ENCODE measurements around the gene SCAMP2.
A peak's percentile ranks its signal among the peaks of the same experiment; 100 is the strongest.

The SCAMP2 gene

DNA sequence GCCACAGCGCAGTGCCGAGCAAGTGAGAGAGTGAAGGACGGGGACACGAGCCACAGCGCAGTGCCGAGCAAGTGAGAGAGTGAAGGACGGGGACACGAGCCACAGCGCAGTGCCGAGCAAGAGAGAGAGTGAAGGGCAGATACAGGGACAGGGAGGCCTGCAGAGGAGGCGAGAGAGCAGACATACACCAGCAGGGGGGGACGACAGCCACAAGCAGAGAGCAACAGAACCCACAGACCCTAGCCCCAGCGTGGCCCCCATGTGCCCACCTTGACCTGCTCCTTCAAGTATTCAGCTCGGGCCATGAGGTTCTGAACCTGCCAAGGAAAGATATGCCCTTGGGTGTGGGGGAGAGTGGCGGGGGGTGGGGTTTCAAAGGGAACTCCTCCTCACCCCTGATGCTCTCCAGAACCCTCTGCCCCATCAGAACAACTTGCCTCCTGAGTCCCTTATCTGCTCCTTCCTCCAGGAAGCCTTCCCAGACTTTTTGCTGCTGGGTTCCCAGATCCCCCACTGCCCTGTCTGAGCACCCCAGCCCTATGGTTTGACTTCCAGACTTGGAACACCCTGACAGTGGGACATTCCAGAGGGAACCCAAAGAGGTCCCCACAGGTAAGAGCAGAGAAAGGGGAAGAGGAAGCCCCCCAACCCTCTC lies 35.6 kb downstream of the SCAMP2 start:
- no peak for DNase-seq

GRCh38 chr15:74836846-74837245 lies 36.3 kb downstream of the SCAMP2 start:
- no peak for DNase-seq

- peak; percentile 42 for DNase-seq
Measured at GRCh38 chr15:74835312-74835823, 37.8 kb downstream of the SCAMP2 start.

GRCh38 chr15:74833376-74834107 lies 39.6 kb downstream of the SCAMP2 start:
- no peak for DNase-seq

GRCh38 chr15:74832826-74833225 lies 40.3 kb downstream of the SCAMP2 start:
- DNase-seq: no peak

DNA sequence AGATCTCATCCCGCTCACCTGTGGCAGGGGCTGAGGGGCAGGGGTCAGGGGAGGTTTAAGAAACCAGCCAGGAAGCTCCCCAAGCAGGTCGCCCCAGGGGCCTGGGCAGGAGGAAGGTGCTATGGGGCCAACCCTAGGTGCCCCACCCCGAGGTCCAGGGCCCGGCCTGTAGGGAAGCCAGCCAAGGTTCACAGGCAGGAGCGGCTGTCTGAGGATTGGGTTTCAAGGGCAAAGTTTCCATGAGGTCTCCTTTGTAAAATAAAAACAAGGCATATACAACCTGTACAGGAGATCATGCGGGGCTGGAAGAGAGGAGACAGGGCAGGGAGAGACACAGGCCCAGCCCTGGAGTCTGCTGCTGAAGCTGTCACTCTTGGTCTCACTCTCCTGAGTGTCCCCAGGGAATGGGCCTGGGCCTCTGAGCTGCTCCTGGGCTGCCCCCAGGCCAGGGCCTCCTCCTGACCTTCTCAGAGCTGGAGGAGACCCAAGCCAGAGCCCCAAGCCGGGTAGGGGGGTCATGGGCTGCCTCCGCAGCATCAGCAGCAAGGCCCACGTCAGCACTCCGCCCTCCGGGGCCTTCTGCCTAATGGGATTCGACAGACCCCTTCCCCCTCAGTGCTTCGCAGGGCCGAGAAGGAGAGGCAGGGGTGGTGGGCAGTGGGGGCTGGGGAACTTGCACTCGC lies 41.2 kb downstream of the SCAMP2 start:
- no peak for DNase-seq

- DNase-seq: no peak
Measured at GRCh38 chr15:74830868-74831267, 42.3 kb downstream of the SCAMP2 start.

DNA sequence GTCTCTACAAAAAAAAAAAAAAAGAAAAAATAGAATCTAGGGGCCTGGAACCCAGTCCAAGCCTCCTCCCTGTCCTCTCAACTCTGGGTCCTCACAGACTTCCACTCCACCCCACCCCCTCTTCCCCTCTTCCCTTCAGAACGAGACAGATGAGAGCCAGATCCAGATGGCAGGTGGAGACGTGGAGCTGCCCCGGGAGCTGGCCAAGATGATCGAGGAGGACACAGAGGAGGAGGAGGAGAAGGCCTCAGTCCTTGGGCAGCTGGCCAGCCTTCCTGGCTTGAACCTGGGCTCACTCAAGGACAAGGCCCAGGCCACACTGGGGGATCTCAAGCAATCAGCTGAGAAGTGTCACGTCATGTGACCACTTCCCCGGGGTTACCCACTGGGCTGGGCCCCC lies 43.2 kb downstream of the SCAMP2 start:
- no peak for DNase-seq

- DNase-seq: no peak
Measured at GRCh38 chr15:74829486-74829885, 43.7 kb downstream of the SCAMP2 start.

- no peak for DNase-seq
Measured at GRCh38 chr15:74828835-74829234, 44.3 kb downstream of the SCAMP2 start.

GRCh38 chr15:74827614-74828013 lies 45.6 kb downstream of the SCAMP2 start:
- no peak for DNase-seq

GRCh38 chr15:74826921-74827320 lies 46.2 kb downstream of the SCAMP2 start:
- no peak for DNase-seq

DNA sequence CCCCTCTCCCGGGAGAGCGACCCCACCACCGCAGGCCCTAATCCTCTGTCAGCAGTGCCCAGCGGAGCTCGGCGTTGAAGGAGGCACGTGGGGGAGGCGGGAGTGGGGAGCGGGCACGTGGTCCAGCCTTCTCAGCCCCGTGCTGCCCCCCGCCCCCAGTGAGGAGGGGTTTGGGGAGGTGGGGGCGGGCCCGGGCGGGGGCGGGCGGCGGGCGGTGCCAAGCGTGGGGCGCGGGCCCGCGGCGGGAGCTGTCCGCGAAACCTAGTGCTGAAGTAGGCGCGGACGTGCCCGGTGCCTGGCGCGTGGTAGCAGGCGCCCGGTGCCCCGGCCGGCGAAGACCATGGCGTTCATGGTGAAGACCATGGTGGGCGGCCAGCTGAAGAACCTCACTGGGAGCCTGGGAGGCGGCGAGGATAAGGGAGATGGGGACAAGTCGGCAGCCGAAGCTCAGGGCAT lies 46.8 kb downstream of the SCAMP2 start, which contains the start of gene CPLX3:
CPLX3 (plus strand) TSS at position 264 of the 456 bp plus-strand sequence; CDS start at position 341, 77 bp downstream.
- DNase-seq: no peak

- DNase-seq: no peak
Measured at GRCh38 chr15:74825866-74826265, 47.3 kb downstream of the SCAMP2 start.

DNA sequence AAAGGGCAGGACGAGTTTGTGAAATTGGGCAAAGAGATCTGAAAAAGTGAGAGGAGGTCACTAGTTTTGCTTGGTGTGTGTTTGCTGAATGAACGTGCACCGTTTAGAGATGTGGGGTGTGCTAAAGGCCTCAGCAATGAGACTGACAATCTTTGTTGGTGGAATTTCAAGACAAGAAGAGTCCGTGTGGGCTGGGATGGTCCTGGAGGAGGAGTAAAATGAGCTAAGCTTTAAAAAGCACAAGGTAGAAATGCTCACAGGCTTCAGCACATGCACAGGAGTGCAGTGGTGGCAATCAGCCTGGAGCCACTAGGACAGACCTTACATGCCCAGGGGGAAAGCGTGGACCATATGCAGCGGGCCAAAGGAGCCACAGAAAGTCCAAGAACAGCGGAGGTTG lies 48.2 kb downstream of the SCAMP2 start:
- no peak for DNase-seq

- no peak for DNase-seq
Measured at GRCh38 chr15:74823324-74823723, 49.8 kb downstream of the SCAMP2 start.

DNA sequence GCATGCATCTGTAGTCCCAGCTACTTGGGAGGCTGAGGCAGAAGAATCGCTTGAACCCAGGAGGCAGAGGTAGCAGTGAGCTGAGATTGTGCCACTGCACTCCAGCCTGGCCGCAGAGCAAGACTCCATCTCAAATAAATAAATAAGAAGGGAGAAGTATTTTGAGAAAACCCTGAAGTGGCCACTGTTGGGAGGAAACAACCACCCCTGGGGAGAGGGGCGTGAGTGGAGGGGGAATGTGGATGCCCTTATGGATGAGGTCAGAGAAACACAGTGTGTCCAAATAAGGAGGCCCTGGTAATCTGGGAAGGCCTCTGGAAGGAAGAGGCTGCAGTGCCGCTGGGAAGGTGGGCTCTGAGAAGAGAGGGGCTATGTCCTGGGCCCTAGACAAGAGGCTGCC lies 50.9 kb downstream of the SCAMP2 start:
- no peak for DNase-seq

DNA sequence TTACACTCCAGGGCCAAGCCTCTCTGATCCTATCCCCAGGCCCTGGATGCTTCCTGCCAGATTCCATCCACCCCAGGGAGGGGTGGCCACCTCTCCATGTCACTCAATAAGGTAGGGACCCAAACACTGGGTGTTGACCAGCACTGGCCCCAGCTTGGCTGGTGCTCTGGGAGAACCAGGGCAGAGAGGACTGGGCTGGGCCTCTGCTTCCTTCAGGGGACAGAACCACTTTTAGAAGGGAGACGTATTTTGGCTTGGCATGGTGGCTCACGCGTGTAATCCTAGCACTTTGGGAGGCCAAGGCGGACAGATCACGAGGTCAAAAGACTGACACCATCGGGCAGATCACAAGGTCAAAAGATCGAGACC lies 51.4 kb downstream of the SCAMP2 start:
- DNase-seq: no peak

- DNase-seq: no peak
Measured at GRCh38 chr15:74821091-74821789, 51.9 kb downstream of the SCAMP2 start.

DNA sequence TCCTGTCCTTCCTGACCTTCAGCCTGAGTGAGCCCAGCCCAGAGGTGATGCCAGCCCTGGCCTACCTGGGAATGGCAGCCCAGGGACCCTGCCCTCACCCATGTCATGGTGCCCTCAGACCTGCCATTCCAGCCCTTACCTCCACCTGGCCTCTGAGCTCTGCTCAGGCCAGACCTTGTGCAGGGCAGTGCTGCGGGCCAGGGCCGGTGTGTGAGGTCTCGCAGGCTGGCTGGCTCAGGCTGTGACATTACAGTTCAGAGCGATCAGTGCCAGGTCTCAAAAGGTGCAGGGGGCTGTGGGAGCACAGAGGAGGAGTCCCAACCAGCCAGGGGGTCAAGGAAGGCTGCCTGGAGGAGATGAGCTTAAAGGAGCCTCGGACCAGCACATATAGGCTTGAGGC lies 53.1 kb downstream of the SCAMP2 start:
- no peak for DNase-seq

DNA sequence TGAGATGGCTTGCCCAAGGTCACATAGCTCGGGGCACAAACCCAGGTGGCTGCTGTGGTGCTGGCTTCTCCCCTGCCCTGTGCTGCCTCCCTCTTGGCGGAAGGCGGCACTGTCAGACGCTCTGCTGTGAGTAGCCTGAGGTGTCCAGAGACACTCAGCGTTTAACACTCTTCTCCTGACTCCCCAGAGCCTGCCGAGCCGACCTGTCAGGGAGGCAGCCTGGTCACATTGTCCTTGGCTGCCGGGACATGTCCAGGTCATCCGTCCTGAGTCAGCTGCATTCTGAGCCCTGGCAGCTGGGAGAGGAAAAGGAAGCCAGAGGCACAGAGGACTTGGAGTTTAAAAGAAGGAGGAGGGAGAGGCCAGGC lies 55.8 kb downstream of the SCAMP2 start:
- DNase-seq: no peak

- DNase-seq: no peak
Measured at GRCh38 chr15:74816624-74817369, 56.4 kb downstream of the SCAMP2 start.

Measured in T1000 (cell line).